ENCODE measurements around the gene WDR86. TPM values are rescaled to one million over a fixed set of nuclear protein-coding genes. Genes with fewer than 3 reads are reported as not detected.
A peak's percentile ranks its signal among the peaks of the same experiment; 100 is the strongest.

Gene WDR86
- total RNA-seq, 1 experiment from 2014 or later: not detected

DNA sequence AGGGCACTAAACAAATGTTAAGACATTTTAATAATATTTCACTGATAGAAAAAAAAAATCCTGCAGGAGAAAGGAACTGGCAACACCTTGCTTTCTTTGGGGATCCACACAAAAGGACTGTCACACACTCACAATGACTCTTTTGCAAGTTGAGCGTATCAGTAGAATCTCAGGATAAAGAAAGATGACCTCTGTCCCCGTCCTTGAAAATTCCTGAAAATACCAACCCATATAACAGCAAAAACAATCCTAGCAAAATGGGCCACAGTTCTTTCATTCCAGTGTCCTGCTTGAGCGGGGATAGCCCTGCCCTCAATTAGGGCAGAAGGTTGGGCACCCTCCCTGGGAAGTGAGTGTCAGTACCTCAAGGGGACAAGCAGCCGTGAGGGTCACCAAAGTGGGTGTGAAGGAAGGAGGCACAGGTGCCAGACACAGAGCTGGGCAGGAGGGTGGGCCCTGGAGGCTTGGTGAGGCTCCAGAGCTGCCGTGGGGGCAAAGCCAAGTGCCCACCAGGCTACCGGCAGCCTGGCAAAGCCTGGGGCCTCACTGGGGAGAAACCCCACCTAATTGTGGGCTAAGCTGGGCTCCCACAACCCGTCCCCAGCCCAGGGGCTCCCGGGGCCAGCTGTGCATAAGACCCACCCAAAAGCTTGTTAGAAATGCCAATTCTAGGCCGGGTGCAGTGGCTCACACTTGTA is 2.8 kb downstream of the WDR86 start:
- DNase-seq (ENCODE audit: low read depth): no peak

DNA sequence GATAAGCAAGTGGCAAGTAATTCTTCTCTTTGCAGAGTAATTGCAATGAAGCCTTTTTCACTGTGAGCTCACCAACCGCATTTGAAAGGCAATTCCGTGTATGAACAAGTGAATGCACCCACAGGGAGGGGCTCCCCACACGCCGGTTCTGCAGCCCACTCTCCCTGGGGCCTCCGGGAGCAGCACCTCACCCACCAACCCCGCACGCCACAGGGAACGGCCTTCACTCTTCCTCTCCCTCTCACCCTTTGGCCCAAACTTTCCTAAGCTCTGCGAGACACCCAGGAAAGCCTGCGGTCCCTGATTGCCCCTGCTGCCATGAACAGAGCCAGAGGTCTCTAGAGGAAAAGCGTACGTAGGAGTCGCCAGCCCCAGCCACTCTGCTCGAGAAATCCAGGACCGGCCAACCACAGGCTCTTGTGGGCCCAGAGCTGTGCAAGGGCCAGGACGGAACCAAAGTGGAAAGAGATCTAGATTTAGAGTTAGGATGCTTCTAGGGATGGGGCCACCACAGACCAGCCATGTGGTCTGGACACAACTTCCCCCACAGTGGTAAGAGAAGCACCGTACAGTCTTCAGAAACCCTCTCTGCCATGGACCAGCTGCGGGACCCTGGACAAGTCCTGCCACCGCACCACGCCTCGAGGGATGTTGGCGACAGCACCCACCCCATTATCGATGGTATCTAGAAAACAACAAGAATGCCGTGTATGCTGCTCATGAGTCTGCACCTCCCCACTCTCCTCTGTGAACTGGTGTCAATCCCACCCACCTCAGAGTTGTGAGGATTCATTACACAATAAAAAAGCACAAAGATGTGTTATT is 3.6 kb downstream of the WDR86 start:
- no peak for DNase-seq (ENCODE audit: low read depth)

DNA sequence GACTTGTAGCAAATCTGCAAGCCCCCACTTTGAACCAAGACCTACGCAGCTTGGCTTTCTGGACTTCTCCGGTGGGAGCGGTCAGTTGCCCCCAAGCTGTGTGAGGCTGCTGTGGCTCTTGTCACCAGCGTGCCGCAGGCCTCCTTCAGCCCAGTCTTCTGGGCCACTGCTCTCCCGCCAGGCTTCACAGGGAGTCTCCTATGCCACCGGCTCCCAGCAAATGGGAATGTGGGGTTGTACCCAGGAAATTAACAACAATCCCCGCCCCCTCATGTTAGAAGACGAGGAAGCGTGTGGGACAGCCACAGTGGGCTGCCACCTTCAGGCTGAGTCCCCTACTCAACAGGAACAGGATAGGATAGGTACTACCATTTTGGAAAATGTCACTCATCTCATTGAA is 4.2 kb downstream of the WDR86 start:
- no peak for DNase-seq (ENCODE audit: low read depth)

DNA sequence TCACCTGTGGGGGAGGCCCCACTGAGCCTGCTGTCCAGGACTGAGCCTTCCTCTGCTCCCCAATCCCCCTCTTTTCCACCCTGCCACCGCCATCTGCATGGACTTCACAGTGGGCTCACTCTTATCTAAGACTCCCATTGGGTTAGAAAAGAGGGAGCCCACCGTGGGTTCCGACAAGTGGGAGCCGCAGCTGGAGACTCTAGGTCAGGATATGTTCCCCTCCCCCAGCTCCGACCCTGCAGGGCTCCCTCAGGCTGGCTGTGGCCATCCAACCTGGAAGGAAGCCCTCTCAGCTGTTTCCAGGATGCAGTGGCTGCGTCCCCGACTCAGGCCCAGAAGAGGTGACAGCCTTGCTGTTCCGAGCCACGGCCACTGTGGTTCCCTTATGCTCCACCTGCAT is 4.8 kb downstream of the WDR86 start:
- no peak for DNase-seq (ENCODE audit: low read depth)

DNA sequence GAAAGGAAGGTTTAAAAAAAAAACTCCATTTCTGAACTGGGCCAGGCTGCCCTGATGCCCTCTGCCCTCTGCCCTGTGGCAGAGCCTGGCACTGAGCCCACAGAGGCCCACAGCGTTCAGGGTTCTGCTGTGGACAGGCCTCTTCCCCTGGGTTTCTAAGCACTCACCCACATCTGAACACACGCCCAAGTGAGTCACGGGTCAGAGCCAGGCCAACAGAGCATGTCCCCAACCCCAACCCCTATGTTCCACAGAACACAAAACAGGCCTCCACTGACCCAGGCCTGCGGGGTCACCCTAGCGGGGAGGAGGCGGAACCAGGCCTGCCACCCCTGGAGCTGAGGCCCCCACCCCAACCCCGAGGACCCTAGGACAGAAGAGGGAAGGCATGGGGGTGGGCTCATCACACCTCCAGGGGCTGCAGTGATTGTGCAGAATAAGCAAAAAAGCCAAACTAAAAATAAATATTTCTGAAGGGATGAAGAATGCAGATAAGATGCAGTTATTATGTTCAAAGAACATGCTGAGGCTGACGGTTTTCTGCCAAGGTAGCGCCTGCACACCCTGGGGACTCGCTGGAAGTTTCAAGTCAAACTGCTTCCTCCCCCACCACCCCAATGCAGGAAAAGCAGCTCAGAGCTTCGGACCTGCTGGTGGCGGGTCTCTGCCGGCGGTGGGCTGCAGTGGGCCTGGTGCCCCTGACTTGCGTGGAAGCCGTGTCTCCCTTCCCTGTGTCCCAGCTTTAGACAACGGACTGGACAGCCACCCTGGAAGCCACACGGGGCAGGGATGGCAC is 5.4 kb downstream of the WDR86 start:
- DNase-seq (ENCODE audit: low read depth): peak; percentile 47

DNA sequence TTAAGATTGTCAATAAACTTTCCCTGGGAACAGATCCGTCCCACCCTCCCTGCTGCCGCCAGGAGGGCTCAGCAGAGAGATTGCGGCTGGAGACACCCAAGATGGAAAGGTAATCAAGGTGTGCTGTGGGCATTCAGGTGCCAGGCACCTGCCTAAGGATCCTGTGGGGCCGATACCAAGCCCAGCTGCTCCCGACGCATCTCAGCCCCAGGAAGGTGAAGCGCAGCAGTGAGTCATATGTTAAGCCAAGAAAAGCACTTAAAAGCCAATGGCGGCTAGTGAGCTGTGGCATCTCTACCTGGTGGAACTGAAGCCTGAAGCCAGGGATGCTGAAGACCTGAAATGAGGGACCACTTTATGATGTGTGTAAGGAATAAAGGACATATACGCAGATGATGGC is 6.1 kb downstream of the WDR86 start:
- no peak for DNase-seq (ENCODE audit: low read depth)

DNA sequence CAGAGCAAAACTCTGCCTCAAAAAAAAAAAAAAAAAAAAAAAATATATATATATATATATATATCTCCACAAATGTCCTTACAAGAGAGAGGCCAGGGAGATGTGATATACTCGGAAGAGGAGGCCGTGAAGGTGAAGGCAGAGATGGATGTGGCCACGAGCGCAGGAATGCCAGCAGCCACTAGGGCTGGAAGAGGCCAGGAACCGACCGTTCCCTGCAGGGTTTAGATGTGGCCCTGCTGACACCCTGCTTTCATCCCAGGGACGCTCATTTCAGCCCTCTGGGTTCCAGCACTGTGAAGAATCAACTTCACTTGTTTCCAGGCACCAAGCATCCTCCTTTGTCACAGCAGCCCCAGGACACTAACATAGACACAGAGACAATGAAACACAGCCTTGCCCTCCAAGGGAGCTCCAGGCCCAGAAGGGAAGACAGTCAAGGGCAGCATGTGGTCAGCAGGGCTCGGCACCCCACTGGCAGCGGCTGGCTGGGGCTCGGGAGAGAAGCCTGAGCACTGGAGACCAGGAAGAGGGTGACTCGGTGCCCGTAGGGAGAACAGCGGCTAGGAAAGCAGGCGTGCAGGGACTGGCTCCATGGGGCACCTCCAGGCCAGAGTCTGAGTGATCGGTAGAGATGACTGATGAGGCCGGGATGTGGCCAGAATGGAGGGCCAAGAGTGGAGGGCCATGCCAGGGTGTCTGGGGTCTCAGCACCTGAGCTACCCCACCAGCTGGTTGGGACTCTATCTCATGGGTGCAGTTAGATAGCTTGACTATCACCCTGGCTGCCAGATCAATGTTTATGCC is 7.6 kb downstream of the WDR86 start:
- no peak for DNase-seq (ENCODE audit: low read depth)

DNA sequence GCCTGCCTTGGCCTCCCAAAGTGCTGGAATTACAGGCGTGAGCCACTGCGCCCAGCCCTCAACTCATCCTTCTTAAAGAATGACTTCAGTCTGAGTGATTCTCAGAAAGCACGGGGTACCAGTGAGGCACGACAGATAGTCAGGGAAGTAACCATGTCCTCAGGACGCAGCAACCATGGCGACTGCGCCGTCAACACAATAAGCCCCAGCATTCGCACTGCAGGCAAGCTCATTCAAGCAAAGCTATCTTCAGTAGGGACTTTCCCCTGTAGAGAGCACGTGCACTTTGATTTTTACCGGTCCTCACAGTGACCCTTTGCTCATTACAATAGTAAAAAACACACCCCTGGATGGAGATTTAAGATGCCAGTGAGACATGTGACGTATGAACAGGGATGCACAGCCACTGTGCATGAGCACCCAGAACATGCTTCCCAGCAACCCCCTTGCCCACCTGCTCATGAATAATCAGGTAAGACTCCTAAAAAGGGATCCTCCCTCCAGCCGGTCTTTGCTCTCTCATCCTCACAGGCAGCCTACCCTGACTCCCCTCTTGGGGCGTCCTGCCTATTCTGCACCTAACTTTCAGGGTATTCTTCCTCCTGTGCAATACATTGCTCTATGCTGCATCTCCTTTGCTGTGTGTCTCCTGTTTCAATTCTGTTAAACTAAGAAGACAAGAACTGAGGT is 9.1 kb downstream of the WDR86 start:
- peak; percentile 9 for DNase-seq (ENCODE audit: low read depth)

DNA sequence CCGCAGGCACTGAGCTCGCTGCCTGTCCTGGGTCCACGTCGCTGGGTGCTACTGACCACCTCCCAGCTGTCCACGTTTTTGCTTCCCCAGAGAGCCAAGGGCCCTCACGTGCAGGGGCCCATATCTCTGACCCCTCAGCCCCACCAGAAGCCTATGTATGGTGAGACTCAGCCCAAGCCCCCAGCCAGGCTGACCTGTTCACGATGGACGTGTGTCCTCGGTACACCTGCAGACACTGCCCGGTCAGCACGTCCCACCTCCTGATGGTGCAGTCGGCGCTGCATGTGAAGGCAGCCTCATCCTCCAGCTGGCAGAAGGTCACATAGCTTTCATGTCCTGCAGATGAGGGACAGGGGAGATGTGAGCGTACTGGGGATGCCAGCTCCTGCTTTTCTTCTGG is 9.9 kb downstream of the WDR86 start:
- DNase-seq (ENCODE audit: low read depth): no peak

DNA sequence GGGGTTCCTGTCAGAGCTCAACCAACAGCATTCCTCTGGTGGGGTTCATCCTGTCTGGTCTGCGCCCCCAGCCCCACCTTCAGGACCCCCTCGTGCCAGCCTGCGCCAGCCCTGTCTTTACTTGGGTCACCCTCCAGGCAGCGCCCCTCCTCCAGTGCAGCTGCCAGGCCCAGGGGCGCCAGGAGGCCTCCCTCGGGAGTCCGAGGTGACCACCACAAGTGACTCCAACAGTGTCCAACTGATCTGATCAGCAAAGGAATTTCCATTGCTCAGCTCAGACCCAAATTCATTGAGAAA is 10.6 kb downstream of the WDR86 start:
- no peak for DNase-seq (ENCODE audit: low read depth)

DNA sequence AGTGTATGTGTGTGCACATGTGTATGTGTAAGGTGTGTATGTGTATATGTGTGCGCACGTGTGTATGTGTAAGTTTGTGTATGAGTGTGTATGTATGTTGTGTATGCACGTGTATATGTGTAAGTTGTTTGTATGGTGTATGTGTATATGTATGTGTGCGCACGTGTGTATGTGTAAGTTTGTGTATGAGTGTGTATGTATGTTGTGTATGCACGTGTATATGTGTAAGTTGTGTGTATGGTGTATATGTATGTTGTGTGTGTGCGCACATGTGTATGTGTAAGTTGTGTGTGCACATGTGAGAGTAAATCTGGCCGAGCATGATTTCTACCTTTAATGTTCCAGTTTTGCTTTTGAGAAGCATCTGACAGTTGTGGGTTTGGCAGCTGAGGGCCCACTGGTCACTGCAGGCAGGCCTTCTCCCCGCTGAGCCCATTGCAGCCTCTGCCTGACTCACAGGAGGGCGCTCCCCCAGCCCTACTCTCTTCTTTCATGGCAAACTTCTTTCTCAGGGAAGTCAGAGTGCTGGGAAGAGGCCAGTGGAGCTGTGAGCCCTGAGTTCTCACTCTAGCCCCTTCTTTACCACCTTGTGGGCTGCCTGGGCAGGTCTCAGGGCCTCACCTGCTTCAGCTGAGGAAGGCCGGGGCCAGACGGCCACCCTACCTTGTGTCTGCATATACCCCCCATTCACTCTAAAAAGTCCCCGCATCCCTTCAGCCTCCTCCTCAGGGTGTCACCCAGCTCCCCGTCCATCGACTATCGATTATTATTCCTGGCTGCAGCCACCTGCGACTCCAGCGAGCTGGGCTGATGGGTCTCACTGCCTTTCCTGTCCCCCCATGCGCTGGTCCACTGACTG is 11.2 kb downstream of the WDR86 start:
- no peak for DNase-seq (ENCODE audit: low read depth)

DNA sequence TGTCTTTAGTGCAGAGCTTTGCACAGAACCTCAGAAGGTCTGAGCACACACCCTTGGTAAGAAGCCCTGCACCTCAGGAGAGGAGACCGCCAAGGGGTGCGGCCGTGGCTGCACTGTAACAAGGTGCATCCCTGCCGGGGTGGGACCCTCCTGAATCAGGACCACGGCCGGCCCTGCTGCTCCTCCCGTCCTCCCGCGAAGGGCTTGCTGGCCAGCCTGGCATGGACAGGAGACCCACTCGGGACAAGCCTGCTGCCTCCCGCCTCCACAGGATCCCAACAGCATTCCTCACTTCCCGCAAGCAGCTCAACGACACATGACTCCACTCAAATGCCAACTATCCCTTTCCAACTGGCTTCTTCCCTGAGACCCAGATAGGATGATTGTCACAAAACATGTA is 12.8 kb downstream of the WDR86 start:
- no peak for DNase-seq (ENCODE audit: low read depth)

DNA sequence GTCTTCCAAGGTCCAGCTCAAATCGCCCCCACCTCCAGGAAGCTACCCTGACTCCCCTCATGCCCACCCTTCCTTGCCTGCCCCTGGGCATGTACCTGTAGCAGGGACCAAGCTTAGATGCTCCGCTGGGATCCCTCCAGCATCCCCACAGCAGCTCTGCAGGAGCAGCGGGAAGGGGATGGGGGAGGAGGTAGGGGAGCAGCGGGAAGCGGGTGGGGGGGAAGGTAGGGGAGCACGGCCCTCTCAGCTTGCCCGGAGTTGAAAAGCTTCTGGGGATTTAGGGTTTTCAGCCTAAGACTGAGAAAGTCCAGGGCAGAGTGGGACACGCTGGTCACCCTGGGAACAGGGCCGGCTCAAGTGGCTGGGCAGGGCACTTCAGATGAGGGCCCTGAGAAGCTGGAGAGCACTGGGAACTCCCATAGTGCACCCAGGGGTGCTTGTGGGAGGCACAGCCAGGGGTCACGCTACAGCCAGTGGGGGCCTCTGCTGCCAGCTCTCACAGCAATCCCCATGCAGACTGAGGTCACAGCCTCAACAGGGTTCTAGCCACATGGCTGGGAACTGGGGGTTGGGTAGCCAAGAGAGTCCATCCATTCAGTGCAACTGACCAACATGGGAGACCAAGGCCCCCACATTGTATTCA is 13.4 kb downstream of the WDR86 start:
- no peak for DNase-seq (ENCODE audit: low read depth)

DNA sequence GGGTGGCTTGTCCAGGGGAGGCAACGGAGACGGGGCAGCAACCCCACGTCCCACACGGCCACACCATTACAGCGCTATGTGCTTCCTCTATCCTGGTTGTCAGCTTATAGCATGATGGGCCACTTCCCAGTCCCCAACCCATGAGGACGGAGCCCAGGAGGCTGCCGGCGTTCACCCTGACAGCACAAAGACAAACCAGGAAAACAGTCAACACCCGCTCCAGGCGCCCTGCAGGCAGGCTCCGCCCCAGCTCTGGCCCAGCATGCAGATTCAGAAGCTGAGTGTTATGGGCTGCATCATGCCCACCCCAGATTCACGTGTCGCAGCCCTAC is 14.8 kb downstream of the WDR86 start:
- DNase-seq (ENCODE audit: low read depth): no peak

DNA sequence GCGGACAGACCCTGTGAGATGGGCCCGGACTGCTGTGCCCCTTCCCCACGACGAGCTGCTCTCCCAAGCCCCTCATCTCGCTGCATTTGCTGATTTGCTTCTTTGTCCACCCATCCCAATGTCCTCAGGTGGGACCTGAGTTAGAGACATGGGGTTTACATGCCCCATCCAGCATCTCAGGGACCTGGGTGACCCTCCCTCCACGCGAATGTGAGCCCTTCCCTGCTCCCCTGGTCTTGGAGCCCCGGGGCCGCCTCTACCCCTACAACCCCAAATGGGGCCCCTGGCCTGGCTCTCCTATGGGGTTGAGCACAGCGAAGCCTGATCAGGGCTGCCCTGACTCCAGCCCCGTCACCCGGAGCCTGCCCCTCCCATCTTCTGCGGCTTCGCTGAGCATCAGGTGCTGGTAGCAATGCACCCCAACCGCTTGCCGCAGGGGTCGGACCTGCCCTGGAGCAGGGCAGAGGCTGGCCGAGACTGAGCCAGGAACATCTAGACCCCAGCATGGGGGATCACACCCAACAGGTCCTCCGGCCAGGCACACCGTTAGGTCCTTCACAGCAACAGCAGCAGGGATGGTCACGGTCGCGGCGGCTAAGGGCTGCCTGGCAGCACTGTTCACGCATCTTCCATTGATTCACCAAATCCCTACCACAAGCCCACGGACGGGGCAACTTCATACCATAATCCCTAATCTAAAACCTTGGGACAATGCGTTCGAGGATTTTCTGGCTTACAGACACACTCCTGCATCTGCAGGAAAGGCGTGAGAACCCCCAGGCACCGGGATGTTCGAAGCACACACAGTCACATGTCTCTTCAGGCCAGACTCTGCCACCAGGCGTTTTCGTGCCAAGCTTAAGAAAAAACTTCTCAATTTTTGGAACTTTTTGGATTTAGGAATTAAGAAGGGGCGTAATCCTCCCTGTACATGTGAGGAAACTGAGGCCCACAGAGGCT is 15.5 kb downstream of the WDR86 start:
- no peak for DNase-seq (ENCODE audit: low read depth)

DNA sequence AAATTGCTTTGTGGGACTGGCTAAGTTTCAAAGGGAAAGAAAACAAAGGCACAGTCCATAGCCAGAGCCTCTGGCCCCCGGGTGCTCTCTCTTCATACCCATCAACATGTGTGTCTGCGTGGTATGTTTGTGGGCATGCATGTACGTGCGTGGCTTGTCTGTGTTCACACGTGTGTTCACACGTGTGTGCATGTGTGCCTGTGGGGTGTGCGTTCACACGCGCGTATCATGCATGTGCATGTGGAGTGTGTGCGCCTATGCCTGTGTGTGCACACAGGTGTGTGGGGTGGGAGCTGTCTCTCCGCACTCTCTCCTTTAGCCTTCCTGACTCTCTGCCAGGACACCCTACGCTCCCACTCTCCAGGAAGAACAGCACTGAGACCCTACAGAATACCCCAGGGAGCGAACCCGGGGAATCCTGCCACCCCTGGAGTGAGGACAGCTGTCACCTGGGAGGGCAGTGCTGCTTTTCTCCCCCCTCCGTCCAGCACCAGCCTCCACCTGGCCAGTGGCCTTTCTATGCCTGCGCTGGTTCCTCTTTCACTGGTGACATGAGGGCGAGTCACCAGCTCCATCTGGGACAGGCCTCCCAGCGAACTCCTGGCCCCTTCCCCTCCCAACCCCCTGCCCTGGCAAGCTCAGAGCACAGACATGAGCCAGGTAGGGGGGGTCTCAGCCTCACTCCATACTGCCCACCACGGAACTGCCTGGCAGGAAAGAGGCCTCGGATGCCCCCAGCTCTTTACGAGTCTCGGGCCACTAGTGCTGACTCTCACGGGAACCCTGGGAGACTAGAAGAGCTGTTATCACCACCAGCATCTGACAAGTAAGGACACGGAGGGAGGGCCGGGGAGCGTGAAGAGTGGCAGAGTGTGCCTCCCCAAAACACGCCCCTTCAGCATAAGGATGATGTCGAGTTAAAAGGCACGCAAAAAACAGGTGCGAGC is 16.5 kb downstream of the WDR86 start:
- DNase-seq (ENCODE audit: low read depth): no peak

DNA sequence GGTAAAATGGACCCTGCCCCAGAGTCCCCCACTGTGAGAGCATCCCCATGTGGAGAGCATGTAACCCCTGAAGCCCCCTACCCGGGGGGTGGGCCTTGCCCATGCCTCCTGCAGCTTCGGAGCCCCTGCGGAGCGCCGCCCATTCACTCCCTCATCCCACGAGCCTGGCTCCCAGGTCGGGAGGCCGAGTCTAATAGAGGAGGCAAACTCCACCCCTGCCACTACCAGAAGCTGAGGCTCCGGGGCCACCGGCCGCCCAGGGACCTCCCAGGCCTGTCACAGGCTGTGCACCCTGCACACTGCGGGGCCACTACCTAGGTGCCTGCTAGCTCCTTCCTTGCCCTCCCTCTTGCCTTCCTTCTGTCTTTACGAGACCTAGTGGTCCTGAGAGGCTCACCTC is 17.4 kb downstream of the WDR86 start:
- DNase-seq (ENCODE audit: low read depth): no peak

DNA sequence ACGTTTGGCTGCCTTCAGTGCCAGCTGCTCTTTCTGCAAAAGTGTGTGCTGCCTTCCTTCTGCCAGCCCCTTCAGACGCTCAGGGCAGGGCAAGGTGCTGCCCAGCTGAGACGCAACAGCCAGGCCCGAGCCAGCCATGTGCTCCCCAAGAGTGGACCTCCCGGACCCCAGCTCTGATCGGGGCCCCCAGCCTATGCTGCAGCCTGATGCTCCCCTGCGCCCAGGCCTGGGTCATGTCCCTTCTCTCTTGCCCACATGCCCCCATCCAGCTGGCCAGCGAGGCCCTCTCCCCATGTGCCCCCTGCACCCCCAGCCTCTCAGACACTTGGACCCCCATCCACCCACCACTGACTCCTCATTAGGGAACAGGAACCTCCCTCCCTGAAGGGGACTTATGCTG is 17.8 kb downstream of the WDR86 start:
- DNase-seq (ENCODE audit: low read depth): no peak
